ENCODE measurements around the gene KCNJ16.

GRCh38 chr17:70091005-70091568, 16.1 kb downstream of the KCNJ16 start:
- TF ChIP-seq JUN (IDR thresholded peaks at IDR 0.05; ENCODE audit: borderline replicate concordance, low read depth, low read length) (no peak), JUN (CRISPR knock-in tag; IDR thresholded peaks at IDR 0.05; ENCODE audit: borderline replicate concordance) (no peak), ZNF561 (CRISPR knock-in tag; conservative IDR thresholded peaks at IDR 0.05) (no peak), LCOR (CRISPR knock-in tag; IDR thresholded peaks at IDR 0.05) (no peak), SMARCA4 (IDR thresholded peaks at IDR 0.05) (no peak)
